Measurements from ENCODE around the gene ZIC2. TPM values are rescaled to one million over a fixed set of nuclear protein-coding genes. Genes with fewer than 3 reads are reported as not detected.
"Not testable (repeated sequence)": the region's sequence is repeated elsewhere in the genome, so short reads cannot be mapped to it uniquely, and the experiment has no call there.

The ZIC2 gene
- total RNA-seq, 1 experiment from 2014 or later = 305 TPM

DNA sequence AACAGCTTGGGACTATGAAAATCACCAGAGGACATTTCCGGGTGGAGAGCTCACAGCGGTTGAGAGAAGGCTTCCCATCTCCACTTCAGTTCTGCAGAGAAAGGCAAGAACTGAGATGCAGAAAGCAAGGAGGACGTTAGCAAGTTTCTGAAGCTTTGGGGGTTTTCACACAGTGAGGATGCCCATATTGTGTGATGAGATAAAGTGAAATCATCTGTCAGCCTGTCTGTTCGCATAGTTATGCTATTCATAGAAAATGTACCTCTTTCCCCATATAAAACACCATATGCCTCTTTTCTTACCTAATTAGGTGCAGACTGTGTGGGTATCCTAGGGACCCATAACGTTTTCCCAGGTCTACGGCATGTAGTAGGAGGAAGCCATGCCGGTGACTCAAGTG, 37.5 kb upstream of the ZIC2 start:
- POLR2A ChIA-PET (ENCODE audit: low non-redundant PET) = no interaction called here

GRCh38 chr13:99944606-99945005, 37.0 kb upstream of the ZIC2 start:
- Histone ChIP-seq H3K9me3 (ENCODE audit: low read depth, low read length, poor library complexity, severe bottlenecking) (no peaks in the 10 kb centered on the region), H3K27me3 (replicated peaks; ENCODE audit: insufficient read depth, low read depth, low read length, poor library complexity) (no peaks in the 10 kb centered on the region), H3K36me3 (ENCODE audit: insufficient read depth, low read length, poor library complexity, severe bottlenecking) (no peaks in the 10 kb centered on the region), H3K4me3 (ENCODE audit: low read depth, low read length, poor library complexity, severe bottlenecking) (no peak overlapping the region), H3K4me1 (ENCODE audit: insufficient read depth, low read length, poor library complexity, severe bottlenecking) (peaks cover 5% of the 10 kb centered on the region), H3K27ac (ENCODE audit: low read depth, low read length, poor library complexity, severe bottlenecking) (no peak overlapping the region)
- TF ChIP-seq CTCF (conservative IDR thresholded peaks at IDR 0.05; ENCODE audit: low read depth, low read length) (no peak), EZH2 (IDR thresholded peaks at IDR 0.05; ENCODE audit: borderline replicate concordance, low read depth, low read length, poor library complexity, severe bottlenecking) (no peak)
- no peak for DNase-seq (ENCODE audit: low spot score)
- intact Hi-C loops (cut with micrococcal nuclease; ENCODE audit: unreplicated experiment) = no loop called here
- no TSS peak for BruUV-seq (replicated peaks)
- ChIA-PET CTCF (no interaction called here), POLR2A (ENCODE audit: low non-redundant PET) (no interaction called here)

More for the DNA sequence above, 37.5 kb upstream of the ZIC2 start:
- TF ChIP-seq CTCF (conservative IDR thresholded peaks at IDR 0.05; ENCODE audit: low read depth, low read length) = no peak
- no peak for TF ChIP-seq EZH2 (IDR thresholded peaks at IDR 0.05; ENCODE audit: borderline replicate concordance, low read depth, low read length, poor library complexity, severe bottlenecking)
- DNase-seq (ENCODE audit: low spot score) = no peak
- H3K27me3 ChIP-seq (replicated peaks; ENCODE audit: insufficient read depth, low read depth, low read length, poor library complexity) = no peaks in the 10 kb centered on the region
- peaks cover under 1% of the 10 kb centered on the region for H3K4me1 ChIP-seq (ENCODE audit: insufficient read depth, low read length, poor library complexity, severe bottlenecking)
- H3K27ac ChIP-seq (ENCODE audit: low read depth, low read length, poor library complexity, severe bottlenecking) = no peak overlapping the region
- CTCF ChIA-PET = no interaction called here
- no peak overlapping the region for H3K4me3 ChIP-seq (ENCODE audit: low read depth, low read length, poor library complexity, severe bottlenecking)
- intact Hi-C loops (cut with micrococcal nuclease; ENCODE audit: unreplicated experiment) = no loop called here
- BruUV-seq (replicated peaks) = no TSS peak
- no peaks in the 10 kb centered on the region for H3K9me3 ChIP-seq (ENCODE audit: low read depth, low read length, poor library complexity, severe bottlenecking)
- no peaks in the 10 kb centered on the region for H3K36me3 ChIP-seq (ENCODE audit: insufficient read depth, low read length, poor library complexity, severe bottlenecking)

- DNase-seq (ENCODE audit: low spot score); H3K36me3 ChIP-seq (ENCODE audit: insufficient read depth, low read length, poor library complexity, severe bottlenecking); BruUV-seq (replicated peaks); H3K9me3 ChIP-seq (ENCODE audit: low read depth, low read length, poor library complexity, severe bottlenecking); H3K27me3 ChIP-seq (replicated peaks; ENCODE audit: insufficient read depth, low read depth, low read length, poor library complexity); CTCF ChIA-PET; POLR2A ChIA-PET (ENCODE audit: low non-redundant PET); H3K4me3 ChIP-seq (ENCODE audit: low read depth, low read length, poor library complexity, severe bottlenecking); intact Hi-C loops (cut with micrococcal nuclease; ENCODE audit: unreplicated experiment); H3K27ac ChIP-seq (ENCODE audit: low read depth, low read length, poor library complexity, severe bottlenecking): not testable (repeated sequence)
- peaks cover 13% of the 10 kb centered on the region for H3K4me1 ChIP-seq (ENCODE audit: insufficient read depth, low read length, poor library complexity, severe bottlenecking)
Measured at GRCh38 chr13:99945515-99945914, 36.1 kb upstream of the ZIC2 start.

- BruUV-seq (replicated peaks) = no TSS peak
- H3K4me1 ChIP-seq (ENCODE audit: insufficient read depth, low read length, poor library complexity, severe bottlenecking) = peaks cover 15% of the 10 kb centered on the region
- ChIA-PET CTCF (interaction anchor here (0.7 kb wide), 1 partner anchor 9 kb away, joined by 5 read pairs; no protein-coding TSS in a partner anchor), POLR2A (ENCODE audit: low non-redundant PET) (no interaction called here)
- H3K27ac ChIP-seq (ENCODE audit: low read depth, low read length, poor library complexity, severe bottlenecking) = no peak overlapping the region
- no peaks in the 10 kb centered on the region for H3K36me3 ChIP-seq (ENCODE audit: insufficient read depth, low read length, poor library complexity, severe bottlenecking)
- no peak for DNase-seq (ENCODE audit: low spot score)
- H3K4me3 ChIP-seq (ENCODE audit: low read depth, low read length, poor library complexity, severe bottlenecking) = no peak overlapping the region
- H3K27me3 ChIP-seq (replicated peaks; ENCODE audit: insufficient read depth, low read depth, low read length, poor library complexity) = no peaks in the 10 kb centered on the region
- intact Hi-C loops (cut with micrococcal nuclease; ENCODE audit: unreplicated experiment) = no loop called here
- TF ChIP-seq CTCF (conservative IDR thresholded peaks at IDR 0.05; ENCODE audit: low read depth, low read length) (no peak), EZH2 (IDR thresholded peaks at IDR 0.05; ENCODE audit: borderline replicate concordance, low read depth, low read length, poor library complexity, severe bottlenecking) (no peak)
- H3K9me3 ChIP-seq (ENCODE audit: low read depth, low read length, poor library complexity, severe bottlenecking) = no peaks in the 10 kb centered on the region
Measured at GRCh38 chr13:99947666-99948065, 33.9 kb upstream of the ZIC2 start.

All from A673 (cell line).